Ureter (tissue), 1 donor: ENCODE results near the gene RRAGC. TPM values are rescaled to one million over a fixed set of nuclear protein-coding genes. Genes with fewer than 3 reads are reported as not detected.
"Not testable (repeated sequence)": the region's sequence is repeated elsewhere in the genome, so short reads cannot be mapped to it uniquely, and the experiment has no call there.

Experiments used
- DNase-seq: peaks from one replicate; pipeline ENCODE4 v3.0.0-alpha.2; 2020; ENCODE audit warnings: low spot score
- total RNA-seq: library from RNA; stranded (reverse); gene quantifications from one replicate; pipeline ENCODE4 v1.2.4, GENCODE V29; 2023
- donor health status: DM: yes; HTN: yes; CAD: no.

Gene RRAGC
- total RNA-seq, 1 donor from 2014 or later, result 22.0 TPM

- DNase-seq, result no peak
These were observed 42.1 kb downstream of the RRAGC start for GRCh38 chr1:38817267-38818174.

DNA sequence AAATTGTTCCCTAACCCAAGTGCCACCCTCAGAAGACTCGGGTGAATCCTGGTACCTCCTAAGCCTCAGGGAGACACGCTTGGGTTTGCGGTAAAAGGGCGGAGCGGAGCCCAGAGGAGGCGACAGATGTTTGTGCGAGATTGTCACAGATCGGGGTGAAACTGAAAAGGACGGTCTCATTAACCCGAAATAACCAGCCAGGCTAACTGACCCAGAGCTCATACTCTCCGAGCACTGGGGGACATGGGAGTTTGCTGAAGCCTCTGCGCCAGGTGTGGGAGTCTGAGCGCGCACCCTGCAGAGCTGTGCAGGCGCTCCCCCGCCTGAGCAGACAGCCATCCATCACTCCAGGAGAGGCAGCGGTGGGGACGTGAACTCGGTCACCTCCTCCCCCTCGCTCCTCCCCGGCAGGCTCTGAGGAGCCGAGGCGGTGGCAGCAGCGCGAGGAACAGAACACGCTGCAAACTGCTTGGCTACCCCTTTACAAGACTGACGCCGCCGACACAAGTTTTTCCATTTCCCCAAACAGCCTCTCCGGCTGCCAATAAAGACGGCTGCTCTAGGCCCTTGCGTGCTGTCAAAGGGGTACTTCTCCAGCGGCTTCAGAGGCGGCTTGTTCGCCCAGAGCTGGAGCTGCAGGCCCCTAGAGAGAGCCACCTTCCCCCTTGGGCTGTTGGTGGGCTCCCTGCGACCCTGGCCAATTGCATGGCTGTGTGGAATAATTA lies 43.5 kb downstream of the RRAGC start:
- DNase-seq, result no peak

DNA sequence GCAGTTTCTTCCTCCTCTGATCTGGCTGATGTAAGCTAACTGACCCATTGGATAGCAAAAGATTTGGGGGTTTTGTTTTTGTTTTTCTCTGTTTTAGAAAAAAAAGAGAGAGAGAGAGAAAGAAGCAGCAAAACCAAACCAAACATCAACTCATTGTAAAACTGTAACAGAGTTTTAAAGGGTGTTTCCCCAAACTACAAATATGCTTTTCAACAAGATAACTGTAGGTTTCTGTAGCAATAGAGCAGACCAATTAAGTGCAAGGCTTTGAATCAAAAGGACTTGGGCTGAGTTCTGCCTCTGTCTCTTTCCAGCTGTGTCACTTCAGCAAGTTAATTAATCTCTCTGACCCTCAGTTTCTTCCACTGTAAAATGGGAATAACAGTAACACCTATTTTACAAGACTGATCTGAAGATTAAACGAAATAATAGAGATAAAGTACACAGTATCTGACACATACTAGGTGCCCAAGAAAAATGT lies 44.5 kb downstream of the RRAGC start:
- DNase-seq, result no peak

DNA sequence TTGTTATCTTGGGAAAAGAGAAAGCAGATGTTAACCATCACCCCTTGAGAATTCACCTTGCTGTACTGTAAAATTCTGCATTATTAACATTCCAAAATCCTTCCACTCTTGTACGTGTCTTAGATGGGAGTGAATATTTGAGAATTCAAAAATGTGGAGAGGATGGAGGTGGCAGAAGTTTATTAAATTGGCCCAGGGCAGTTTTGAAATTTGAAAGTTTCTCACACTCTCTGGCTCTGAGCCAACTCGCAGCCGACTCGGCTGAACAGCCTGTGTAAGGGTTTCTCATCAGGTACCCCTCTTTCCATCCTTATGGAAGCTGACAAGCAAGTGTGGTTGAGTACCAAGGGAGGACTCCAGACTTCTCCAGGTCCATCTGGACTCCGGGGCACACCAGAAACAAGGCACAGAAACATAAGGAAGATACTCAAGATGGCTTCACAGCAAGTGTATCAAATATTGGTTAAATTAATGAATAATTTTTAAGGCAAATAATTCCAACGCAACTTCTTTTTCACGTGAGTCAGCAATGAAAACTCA lies 45.1 kb downstream of the RRAGC start:
- DNase-seq, result no peak

GRCh38 chr1:38812981-38813380 lies 46.6 kb downstream of the RRAGC start:
- no peak for DNase-seq

DNA sequence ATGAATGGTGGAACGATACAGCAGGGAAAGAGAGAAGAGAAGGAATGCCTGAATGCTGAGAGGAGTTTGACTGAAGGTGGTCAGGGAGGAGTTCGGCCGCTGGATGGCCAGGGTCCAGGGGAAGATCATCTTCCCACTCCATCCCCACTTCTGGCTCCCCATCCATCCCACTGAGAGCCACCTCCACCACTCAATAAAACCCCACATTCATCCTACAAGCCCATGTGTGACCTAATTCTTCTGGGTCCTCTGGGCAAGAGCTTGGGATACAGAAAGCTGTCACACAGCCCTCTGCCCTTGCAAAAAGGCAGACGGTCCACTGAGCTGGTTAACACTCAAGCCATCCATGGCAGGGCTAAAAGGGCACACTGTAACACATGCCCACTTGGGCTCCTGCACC lies 48.1 kb downstream of the RRAGC start:
- not testable (repeated sequence) for DNase-seq

GRCh38 chr1:38806090-38806489 lies 53.5 kb downstream of the RRAGC start:
- no peak for DNase-seq

- DNase-seq, result no peak
These were observed 54.5 kb downstream of the RRAGC start for GRCh38 chr1:38805036-38805435.

DNA sequence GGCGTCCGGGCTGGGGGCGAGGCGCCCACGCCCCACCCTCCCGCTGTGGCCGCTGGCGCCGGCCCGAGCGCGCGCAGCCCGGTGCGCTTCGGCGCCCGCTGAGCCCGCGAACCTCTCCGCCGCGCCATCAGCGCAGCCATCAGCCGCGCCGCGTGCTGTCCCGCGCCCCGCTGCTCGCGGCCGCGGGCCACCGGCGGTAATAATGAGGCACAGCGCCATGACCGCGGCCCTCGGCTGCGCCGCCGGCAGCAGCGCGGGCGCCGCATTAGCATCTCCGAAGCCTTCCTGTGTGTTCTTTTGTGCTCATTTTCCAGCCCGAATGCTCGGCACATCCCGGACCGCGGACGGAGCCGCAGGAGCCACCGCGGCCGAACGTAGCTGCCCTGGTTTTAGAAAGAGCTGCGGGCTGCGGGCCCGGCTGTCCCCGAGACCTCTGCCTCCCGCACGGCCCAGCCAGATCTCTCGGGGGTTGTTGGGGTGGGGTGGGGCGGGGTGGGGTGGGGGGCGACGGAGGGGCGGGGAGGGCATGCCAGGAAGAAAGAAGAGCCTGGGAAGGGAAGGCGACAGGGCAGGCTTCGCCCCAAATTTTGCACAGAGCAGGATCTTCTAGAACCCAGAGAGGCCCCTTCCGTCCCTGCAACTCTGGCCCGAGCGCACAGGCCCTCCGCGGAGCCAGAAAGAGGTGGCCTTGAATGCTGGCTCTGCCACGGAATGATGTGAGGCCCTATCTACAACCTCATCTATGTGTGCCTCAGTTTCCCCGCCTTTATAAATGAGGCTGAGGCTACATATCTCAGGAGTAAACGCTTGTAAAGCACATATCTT lies 55.3 kb downstream of the RRAGC start:
- DNase-seq, result no peak

DNA sequence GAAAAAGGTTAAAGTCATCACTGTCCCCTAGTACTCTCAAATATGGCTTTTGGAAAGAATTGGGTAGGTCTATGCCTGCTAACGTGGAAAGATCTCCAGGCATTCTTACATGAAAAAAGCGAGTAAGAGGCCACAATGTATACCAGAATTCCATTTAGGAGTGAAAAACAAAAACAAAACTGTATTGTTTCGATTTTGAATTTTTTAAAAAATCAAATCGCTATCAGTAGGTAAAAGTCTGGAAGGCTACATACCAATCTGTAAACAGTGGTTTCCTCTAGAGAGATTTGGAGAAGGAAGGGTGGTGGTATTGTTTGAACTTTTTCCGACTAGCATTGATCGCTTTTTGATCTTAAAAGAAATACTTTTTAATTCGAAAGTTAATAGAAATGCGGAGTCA lies 55.9 kb downstream of the RRAGC start:
- DNase-seq, result no peak

DNA sequence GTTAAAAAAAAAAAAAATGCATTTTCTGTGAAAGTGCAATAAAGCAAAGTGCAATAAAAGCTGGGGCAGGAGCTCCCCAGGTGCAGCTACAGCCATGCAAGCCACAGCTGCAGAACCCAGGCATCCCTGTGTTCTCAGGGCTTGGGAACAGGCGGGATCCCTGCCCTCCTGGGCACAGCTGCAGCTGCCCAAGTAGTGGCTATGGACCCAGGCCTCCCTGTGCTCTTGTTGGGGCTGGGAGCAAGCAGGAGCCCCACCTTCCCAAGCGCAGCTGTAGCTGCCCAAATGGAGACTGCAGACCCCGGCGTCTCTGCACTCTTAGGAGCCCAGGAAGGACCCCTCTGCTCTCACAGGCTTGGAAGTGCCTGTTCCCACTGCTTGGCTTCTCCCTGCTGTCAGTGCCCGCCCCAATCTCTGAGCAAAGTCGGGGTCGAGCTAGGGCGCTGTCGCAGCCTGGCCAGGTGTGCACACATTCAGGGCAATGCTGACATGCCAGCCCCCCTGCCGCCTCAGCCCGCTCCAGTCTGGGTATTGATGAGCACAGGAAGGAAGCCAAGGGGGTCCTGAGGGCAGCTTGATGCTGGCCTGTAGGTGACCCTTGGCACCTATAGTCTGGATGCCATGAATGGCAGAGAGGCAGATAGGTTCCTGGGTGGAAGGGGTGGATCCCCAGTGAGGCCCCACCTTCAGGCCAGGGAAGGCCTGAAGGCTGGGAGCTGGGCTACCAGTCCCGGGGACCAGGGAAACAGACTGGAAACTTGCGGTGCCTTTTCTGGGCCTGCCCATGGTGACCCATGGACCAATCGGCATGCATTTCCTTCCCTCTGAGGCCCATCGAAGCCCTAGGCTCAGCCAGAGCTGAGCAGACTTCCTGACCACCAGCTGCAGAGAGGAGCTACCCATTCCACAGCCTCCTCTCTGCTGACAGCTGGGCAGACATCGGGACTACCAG lies 58.6 kb downstream of the RRAGC start:
- no peak for DNase-seq

- DNase-seq, result no peak
These were observed 66.3 kb downstream of the RRAGC start for GRCh38 chr1:38793299-38793698.

DNA sequence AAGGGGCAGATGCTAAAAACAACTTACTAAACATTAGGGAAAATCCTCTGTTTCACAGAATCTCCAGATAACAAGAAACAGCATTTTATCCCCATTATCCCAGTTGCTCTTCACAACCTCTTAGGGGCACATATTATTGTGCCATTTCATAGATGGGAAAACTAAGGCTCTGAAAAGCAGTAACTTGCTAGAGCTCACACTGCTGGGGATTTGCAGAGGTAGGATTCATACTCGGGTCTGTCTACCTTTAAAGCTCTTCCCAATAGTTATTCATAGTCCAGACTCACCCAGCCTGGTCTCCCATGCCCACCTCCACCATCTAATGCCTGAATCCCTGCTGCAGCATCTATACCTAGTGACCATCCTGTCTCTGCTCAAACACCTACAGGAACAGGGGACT lies 67.7 kb downstream of the RRAGC start:
- no peak for DNase-seq

DNA sequence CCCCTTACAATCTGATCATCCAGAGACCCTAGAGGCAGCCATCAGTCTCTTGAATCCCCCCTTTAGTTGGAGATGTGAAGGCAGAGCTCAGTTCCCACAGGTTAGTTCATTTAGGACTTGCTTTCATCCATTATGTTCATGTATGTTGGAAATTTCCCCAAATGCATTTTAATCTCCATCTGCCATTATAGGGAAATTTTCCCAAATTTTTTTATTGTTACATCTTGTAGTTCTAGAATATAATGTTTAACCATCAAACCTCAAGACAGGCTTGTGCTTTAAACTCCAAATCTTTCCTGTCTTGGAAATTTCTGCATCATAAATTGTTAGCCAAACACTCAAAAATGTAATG lies 68.4 kb downstream of the RRAGC start:
- no peak for DNase-seq

DNA sequence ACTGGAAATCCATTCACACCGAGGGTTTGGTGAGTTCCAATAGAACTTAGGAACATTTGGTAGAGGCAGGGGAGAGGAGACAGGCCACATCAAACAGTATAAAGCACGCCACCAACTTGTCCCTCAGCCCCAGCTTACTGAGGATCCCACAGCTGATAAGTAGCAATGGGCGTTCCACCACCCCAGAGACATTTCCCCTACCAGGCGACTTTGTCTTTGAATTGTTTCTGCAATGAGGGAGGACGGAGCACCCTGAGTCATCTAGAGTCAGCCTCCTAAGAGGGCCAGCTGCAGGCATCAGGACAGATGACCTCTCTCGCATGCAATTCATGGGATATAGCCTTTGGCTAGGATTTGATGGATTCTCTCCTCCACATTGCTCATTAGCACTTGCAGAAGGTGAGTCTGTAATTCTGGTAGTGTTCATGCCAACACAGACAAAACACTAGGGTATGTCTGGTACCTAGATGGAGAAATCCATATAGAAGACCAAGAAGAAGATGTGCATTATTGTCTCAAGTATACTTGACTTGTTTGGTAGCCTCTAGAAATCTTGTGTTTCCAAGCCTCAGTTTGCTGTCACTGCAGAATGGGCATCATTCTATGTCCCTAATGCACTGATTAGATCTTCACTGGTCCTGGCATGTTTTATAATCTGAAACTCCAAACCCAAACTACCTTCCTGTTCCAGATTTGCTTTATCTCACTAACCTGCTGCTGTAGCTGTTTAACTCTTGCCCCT lies 69.0 kb downstream of the RRAGC start:
- DNase-seq, result peak; percentile 7

DNA sequence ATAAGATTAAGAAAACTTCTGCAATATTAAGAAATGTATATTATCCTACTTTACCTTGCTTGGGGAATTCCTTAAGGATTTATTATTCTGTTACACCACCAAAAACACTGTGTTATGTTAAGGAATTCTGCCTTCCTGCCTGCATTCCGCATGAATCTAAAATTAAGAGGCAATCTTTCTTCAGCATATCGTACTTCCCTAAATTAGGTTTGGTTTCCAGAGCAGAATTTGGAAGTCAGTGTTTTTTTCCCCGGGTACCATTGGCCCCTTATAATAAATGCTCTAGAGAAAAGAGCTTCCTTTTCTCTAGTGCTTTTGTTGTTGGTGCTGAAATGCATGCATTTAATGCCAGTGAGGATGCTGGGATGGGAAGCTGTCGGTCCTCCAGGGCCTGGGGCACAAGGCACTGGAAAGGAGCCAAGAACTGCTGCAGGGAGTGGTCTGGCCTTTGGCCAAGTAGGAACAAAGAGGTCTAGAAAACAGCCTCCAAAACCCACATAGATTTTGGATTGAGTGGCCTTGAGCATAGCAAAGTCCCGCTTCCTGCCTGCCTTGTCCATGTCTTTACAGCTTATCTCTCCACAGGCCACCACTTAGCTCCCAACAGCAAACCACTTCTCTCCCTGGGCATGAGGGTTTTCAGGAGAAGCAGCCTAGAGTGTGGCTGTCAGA lies 69.9 kb downstream of the RRAGC start:
- no peak for DNase-seq

DNA sequence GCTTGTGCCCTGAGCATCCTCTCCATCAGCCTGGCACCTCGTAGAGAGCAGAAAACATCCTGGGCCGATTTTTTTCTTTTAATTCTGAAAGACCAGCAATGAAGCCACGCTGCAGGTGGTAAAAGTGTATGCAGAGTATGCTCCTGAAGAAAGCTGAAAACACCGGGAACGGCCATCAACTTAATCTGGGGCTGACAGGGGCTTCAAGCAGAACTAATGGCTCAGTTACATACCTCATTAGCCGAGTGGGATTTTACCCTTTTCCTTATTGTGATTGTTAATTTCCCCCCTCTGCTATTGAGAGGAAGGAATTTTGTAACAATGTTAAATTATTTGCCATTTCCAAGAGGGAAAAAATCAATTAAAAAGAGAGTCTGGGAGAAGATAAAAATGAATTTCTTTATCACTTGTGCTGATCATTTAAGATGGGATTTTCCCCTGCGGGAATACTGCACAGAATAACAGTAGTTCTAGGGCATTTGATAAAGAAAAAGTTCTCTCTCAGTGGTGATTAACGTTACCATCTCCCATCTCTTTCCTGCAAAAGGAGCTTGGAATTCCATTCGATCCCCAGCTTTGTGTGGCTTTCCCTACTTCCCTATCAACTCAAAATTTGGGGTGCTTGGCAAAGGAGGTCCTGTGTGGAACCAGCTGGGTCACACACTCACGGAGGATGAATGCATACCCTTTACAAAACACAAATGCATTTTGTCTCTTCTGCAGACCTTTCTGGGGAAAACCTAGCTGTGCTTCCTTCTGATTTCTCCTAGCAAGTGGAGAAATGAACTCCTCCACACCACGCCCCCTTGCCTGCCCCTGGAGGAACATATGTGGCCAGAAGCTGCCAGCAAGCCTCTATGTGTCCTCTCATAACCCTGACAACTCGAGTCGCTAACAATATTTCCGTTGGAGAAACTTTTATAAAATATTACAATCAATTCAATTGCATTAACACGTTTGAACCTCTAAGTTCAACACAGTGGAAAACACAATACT lies 70.9 kb downstream of the RRAGC start:
- DNase-seq, result no peak
